Activated naive CD8-positive, alpha-beta T cell treated with anti-CD3 and anti-CD28 coated beads for 36 hours (primary cell): Measurements from ENCODE around the gene LRBA. TPM values are rescaled to one million over a fixed set of nuclear protein-coding genes. Genes with fewer than 3 reads are reported as not detected.

Source experiments
- DNase-seq: peaks from one replicate; pipeline ENCODE4 v3.0.0; 2021
- H3K27ac Mint-ChIP-seq: one replicate; pipeline ENCODE4 v1.8.0; 2022; ENCODE audit warnings: mild to moderate bottlenecking, moderate library complexity, mixed read lengths
- H3K27me3 Mint-ChIP-seq: one replicate; pipeline ENCODE4 v1.8.0; 2022; ENCODE audit warnings: mild to moderate bottlenecking, mixed read lengths
- H3K36me3 Mint-ChIP-seq: one replicate; pipeline ENCODE4 v1.8.0; 2021; ENCODE audit warnings: mild to moderate bottlenecking, mixed read lengths
- H3K4me1 Mint-ChIP-seq: one replicate; pipeline ENCODE4 v1.8.0; 2021; ENCODE audit warnings: mixed read lengths
- H3K4me3 Mint-ChIP-seq: one replicate; pipeline ENCODE4 v1.8.0; 2022; ENCODE audit warnings: mild to moderate bottlenecking, moderate library complexity, mixed read lengths
- H3K9me3 Mint-ChIP-seq: one replicate; pipeline ENCODE4 v1.8.0; 2022; ENCODE audit warnings: mixed read lengths
- total RNA-seq, 2 experiments: library from RNA; stranded (reverse); gene quantifications; one replicate each; pipeline ENCODE4 v1.2.3, GENCODE V29; 2021

The LRBA gene
- total RNA-seq, 2 experiments from 2014 or later, result 52.5 to 61.2 TPM

DNA sequence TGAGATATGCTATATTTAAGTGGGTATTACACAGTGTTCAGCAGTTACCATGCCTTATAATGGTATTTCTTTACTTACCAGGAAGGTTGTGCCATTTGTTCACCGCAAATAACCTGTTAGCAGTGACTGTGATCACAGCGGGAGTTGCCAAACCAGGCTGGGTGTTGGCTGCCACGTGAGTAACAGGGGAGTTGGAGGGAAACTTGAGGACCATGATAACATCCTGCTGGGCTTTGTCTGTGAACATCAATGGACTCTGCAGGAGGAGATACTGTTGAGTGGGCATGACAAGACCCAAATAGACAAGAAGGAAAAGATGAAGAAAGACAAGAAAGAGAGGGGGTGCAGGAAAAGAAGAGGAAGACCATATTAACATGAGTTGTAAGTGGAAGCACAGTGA lies 694.0 kb downstream of the LRBA start:
- Mint-ChIP-seq H3K27me3 (no peaks in the 10 kb centered on the region), H3K27ac (no peak overlapping the region), H3K36me3 (peaks cover 15% of the 10 kb centered on the region), H3K4me3 (no peak overlapping the region), H3K4me1 (no peaks in the 10 kb centered on the region), H3K9me3 (no peaks in the 10 kb centered on the region)
- no peak for DNase-seq

DNA sequence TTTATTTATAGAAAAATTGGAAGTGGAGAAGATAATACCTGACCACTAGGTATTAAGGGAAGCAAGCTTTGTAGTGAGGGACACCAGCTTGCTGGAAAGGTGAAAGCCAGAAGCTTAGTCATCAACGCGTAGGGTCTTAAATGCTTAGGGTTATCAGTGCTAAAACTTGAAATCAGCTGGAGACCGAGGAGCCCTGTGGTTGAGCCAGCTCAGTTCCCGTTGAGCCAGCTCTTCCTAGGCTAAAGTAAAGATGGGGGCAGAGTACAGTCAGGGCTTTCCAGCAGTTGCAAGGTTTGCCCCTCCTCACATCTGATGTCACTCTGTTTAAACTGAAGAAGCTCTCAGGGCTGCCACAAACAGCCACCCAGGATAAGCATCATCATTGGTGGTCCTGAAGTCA lies 696.1 kb downstream of the LRBA start:
- Mint-ChIP-seq H3K4me1 (no peaks in the 10 kb centered on the region), H3K27me3 (no peaks in the 10 kb centered on the region), H3K27ac (no peak overlapping the region), H3K9me3 (no peaks in the 10 kb centered on the region), H3K36me3 (peaks cover 15% of the 10 kb centered on the region), H3K4me3 (no peak overlapping the region)
- no peak for DNase-seq

DNA sequence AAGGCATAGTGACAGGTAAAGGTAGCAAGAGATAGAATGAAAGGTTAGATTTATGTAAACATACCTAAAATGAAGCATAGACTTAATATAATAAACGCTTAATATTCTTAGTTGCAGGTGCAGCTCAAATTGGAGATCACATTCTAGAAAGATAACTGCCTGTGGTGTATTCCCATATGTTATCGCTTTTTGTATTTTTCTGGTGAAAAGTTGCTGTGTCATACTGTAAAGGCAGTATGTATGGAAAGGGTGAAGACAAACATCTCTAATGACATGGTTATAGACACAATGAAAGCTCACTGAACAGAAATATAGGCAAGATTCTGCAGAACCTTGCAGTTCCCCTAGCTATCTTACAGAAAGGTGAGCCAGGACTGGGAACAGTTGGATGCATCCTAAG lies 696.6 kb downstream of the LRBA start:
- H3K27ac Mint-ChIP-seq, result no peak overlapping the region
- H3K4me3 Mint-ChIP-seq, result no peak overlapping the region
- H3K27me3 Mint-ChIP-seq, result no peaks in the 10 kb centered on the region
- H3K9me3 Mint-ChIP-seq, result no peaks in the 10 kb centered on the region
- H3K4me1 Mint-ChIP-seq, result no peaks in the 10 kb centered on the region
- no peak for DNase-seq
- peaks cover 15% of the 10 kb centered on the region for H3K36me3 Mint-ChIP-seq

DNA sequence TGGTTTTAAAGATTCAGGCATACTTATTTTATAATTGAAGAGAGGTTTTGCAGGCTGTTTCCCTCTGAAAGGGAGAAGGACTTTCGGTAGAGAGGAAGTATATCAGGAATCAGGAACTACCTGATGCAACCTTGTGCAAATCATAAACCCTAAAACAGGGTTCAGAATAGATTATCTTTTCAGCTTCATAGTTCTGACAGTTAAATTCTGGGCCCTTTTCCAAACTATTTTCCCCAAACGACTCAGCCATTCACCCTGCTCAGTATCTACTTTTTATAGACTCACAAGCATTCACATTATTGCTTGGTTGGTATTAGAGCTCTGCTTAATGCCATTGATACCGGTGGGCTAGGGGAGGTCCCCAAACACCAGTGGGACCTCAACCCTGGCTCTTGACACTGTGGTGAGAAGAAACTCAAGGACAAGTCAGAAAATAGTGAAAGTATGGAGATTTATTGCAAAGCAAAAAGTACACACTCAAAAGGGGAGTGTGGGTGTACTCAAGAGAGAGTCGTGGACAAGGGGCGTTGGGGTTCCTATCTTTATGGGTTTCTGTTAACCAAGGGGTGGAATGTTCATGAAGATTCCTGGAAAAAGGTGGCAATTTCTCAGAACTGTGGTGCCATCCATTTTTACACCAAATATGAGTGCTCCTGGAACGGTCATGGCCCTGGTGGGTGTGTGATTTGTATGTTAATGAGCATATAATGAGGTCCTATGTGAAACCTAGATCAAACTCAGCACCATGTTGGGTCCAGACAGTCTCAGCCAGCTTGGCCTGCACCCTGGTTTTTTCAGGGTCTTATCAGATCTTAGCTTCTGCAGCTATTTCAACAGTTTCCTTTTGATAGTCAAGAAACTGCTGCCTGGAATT lies 698.5 kb downstream of the LRBA start:
- DNase-seq, result no peak
- H3K27ac Mint-ChIP-seq, result no peak overlapping the region
- H3K27me3 Mint-ChIP-seq, result no peaks in the 10 kb centered on the region
- peaks cover 15% of the 10 kb centered on the region for H3K36me3 Mint-ChIP-seq
- no peaks in the 10 kb centered on the region for H3K4me1 Mint-ChIP-seq
- no peak overlapping the region for H3K4me3 Mint-ChIP-seq
- H3K9me3 Mint-ChIP-seq, result no peaks in the 10 kb centered on the region

GRCh38 chr4:150315691-150316090 lies 699.4 kb downstream of the LRBA start:
- no peaks in the 10 kb centered on the region for H3K4me1 Mint-ChIP-seq
- H3K9me3 Mint-ChIP-seq, result no peaks in the 10 kb centered on the region
- DNase-seq, result no peak
- H3K36me3 Mint-ChIP-seq, result peaks cover 12% of the 10 kb centered on the region
- H3K27ac Mint-ChIP-seq, result no peak overlapping the region
- no peaks in the 10 kb centered on the region for H3K27me3 Mint-ChIP-seq
- H3K4me3 Mint-ChIP-seq, result no peak overlapping the region

DNA sequence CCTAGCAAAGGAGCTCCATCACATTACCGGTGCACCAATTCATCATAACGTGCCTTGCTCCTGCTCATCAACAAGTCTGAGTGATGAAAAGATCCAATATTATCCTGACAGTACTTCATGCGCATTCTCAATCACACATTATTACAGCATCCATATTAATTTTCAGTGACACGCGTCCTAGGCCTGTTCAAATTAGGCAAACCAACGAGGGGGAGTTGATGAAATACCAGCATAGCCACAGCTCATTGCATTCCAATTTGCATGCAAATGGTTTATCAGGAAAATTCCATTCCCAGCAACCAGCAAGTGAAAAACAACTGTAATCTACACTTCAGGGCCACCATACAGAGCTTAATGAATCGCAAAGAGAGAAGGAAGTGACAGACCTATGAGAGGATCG lies 699.9 kb downstream of the LRBA start:
- H3K27ac Mint-ChIP-seq, result no peak overlapping the region
- H3K4me3 Mint-ChIP-seq, result no peak overlapping the region
- H3K27me3 Mint-ChIP-seq, result no peaks in the 10 kb centered on the region
- no peaks in the 10 kb centered on the region for H3K9me3 Mint-ChIP-seq
- DNase-seq, result no peak
- peaks cover 12% of the 10 kb centered on the region for H3K36me3 Mint-ChIP-seq
- no peaks in the 10 kb centered on the region for H3K4me1 Mint-ChIP-seq

DNA sequence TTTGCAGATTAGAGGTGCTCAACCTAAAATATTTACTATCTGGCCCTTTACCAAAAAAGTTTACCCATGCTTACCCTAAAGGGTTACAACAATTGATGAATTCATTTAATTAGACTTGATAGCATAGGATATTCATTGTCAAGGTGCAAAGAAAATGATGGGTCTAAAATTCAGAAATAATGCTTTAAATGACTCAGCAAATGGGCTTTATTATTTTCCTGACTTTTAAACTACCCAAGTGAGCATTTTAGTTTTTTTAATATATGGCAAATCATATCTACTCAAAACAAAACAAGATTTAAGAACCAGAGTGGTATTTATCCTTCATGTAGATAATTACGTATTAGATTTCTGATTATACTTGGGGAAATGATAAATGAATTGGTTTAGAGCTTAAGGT lies 701.1 kb downstream of the LRBA start:
- no peak for DNase-seq
- Mint-ChIP-seq H3K27ac (no peak overlapping the region), H3K4me3 (no peak overlapping the region), H3K27me3 (no peaks in the 10 kb centered on the region), H3K9me3 (no peaks in the 10 kb centered on the region), H3K36me3 (peaks cover 12% of the 10 kb centered on the region), H3K4me1 (no peaks in the 10 kb centered on the region)

DNA sequence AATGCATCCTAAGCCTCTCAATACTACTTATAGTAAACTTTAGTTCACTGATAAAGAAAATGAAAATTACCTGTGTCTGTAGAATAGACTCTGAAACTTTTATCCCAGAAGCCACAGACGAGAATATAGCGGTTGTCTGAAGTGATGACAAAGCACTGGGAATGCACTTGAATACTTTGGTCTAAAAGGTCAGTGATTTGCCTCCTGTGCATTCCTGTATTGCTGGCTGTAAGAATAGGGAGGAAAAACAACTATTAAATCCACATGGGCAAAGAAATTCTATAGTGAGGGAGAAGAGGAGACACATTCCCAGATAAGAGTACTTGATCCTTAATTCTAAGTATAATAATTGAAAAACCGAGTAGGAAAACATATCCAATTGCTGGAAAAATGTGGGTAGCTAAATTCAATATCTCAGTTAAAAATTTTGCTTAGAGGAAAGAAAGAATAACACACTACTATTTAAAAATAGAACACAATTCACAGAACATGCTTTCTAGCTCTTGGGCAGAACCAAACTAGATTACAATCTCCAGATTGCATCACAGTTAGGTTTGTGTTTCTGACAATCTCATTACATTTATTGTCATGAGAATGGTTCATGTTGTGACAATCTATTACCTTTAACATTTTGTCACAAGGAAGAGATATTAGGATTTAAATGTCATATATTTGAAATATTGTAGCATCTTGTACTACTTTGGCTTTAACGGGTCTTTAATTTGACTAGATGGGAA lies 704.8 kb downstream of the LRBA start:
- Mint-ChIP-seq H3K4me3 (no peak overlapping the region), H3K9me3 (no peaks in the 10 kb centered on the region), H3K4me1 (no peaks in the 10 kb centered on the region), H3K27me3 (no peaks in the 10 kb centered on the region), H3K36me3 (peaks cover 9% of the 10 kb centered on the region), H3K27ac (no peak overlapping the region)
- no peak for DNase-seq

- Mint-ChIP-seq H3K4me3 (no peak overlapping the region), H3K4me1 (no peaks in the 10 kb centered on the region), H3K36me3 (peaks cover 2% of the 10 kb centered on the region), H3K27ac (no peak overlapping the region), H3K9me3 (no peaks in the 10 kb centered on the region), H3K27me3 (no peaks in the 10 kb centered on the region)
- DNase-seq, result no peak
These were observed 706.1 kb downstream of the LRBA start for GRCh38 chr4:150308824-150309472.

GRCh38 chr4:150306719-150307118 lies 708.4 kb downstream of the LRBA start:
- no peaks in the 10 kb centered on the region for H3K27me3 Mint-ChIP-seq
- H3K4me1 Mint-ChIP-seq, result peaks cover 3% of the 10 kb centered on the region
- peaks cover 4% of the 10 kb centered on the region for H3K36me3 Mint-ChIP-seq
- no peaks in the 10 kb centered on the region for H3K9me3 Mint-ChIP-seq
- no peak overlapping the region for H3K4me3 Mint-ChIP-seq
- DNase-seq, result no peak
- no peak overlapping the region for H3K27ac Mint-ChIP-seq

- H3K9me3 Mint-ChIP-seq, result no peaks in the 10 kb centered on the region
- no peak overlapping the region for H3K4me3 Mint-ChIP-seq
- H3K27ac Mint-ChIP-seq, result no peak overlapping the region
- H3K36me3 Mint-ChIP-seq, result peaks cover 8% of the 10 kb centered on the region
- no peak for DNase-seq
- H3K27me3 Mint-ChIP-seq, result no peaks in the 10 kb centered on the region
- peaks cover 6% of the 10 kb centered on the region for H3K4me1 Mint-ChIP-seq
These were observed 709.1 kb downstream of the LRBA start for GRCh38 chr4:150305995-150306394.

DNA sequence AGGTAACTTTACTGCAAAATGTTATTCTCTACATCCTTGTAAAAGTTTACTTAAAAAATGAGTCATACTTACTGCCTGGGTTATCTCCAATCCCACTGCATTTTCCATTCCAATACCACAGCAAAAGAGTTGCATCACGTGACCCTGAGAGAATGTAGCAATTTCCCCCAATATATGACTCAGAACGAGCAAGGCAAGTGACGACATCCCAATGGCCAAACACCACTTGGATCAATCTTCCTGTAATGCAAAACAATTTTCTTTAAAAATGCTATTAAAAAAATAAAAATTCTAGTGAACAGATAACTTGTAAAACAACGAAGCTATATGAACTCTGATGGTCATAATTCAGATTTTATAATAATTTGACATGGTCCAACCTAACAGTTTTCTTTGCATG lies 712.5 kb downstream of the LRBA start:
- no peak overlapping the region for H3K27ac Mint-ChIP-seq
- no peaks in the 10 kb centered on the region for H3K9me3 Mint-ChIP-seq
- H3K36me3 Mint-ChIP-seq, result peaks cover 8% of the 10 kb centered on the region
- H3K4me3 Mint-ChIP-seq, result no peak overlapping the region
- peaks cover 6% of the 10 kb centered on the region for H3K4me1 Mint-ChIP-seq
- no peaks in the 10 kb centered on the region for H3K27me3 Mint-ChIP-seq
- DNase-seq, result peak; percentile 32

DNA sequence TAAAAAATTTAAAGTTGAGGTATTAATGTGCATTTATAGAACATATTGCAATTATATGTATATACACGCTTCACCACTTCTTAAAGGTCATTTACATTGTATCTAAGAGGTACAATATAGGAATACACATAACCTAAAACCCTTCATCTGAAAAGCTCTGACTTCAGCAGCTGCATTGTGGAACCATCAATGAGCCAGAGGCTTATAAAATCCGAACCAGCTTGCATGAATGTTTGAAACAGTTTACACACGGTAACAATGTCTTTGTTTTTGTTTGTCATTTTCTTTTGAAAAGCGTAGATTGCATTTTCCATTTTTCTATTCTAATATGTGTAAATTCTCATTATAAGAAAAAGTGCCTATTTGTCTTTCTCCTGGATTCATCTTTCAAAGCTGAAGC lies 715.3 kb downstream of the LRBA start:
- DNase-seq, result no peak
- Mint-ChIP-seq H3K4me3 (no peak overlapping the region), H3K36me3 (peaks cover 6% of the 10 kb centered on the region), H3K27me3 (no peaks in the 10 kb centered on the region), H3K4me1 (peaks cover 6% of the 10 kb centered on the region), H3K9me3 (no peaks in the 10 kb centered on the region), H3K27ac (no peak overlapping the region)

- H3K4me1 Mint-ChIP-seq, result peaks cover 6% of the 10 kb centered on the region
- DNase-seq, result no peak
- no peak overlapping the region for H3K27ac Mint-ChIP-seq
- no peaks in the 10 kb centered on the region for H3K9me3 Mint-ChIP-seq
- no peak overlapping the region for H3K4me3 Mint-ChIP-seq
- H3K36me3 Mint-ChIP-seq, result peaks cover 10% of the 10 kb centered on the region
- H3K27me3 Mint-ChIP-seq, result no peaks in the 10 kb centered on the region
These were observed 717.1 kb downstream of the LRBA start for GRCh38 chr4:150297861-150298474.

GRCh38 chr4:150289881-150290280 lies 725.2 kb downstream of the LRBA start:
- Mint-ChIP-seq H3K4me3 (no peak overlapping the region), H3K9me3 (peaks cover 3% of the 10 kb centered on the region), H3K27ac (no peak overlapping the region), H3K27me3 (no peaks in the 10 kb centered on the region), H3K4me1 (peaks cover 1% of the 10 kb centered on the region), H3K36me3 (peaks cover 17% of the 10 kb centered on the region)
- DNase-seq, result no peak
